HFFc6 (cell line): ENCODE results near the gene RPH3AL. TPM values are rescaled to one million over a fixed set of nuclear protein-coding genes. Genes with fewer than 3 reads are reported as not detected.
A peak's percentile ranks its signal among the peaks of the same experiment; 100 is the strongest.

Experiments used
- DNase-seq: peaks from one replicate; pipeline ENCODE4 v3.0.0-alpha.2; 2018
- H3K27ac Mint-ChIP-seq: 2 replicates; pipeline ENCODE4 v1.8.0; 2020; ENCODE audit warnings: mild to moderate bottlenecking, mixed read lengths
- H3K27me3 Mint-ChIP-seq: 2 replicates; pipeline ENCODE4 v1.8.0; 2021; ENCODE audit warnings: mild to moderate bottlenecking, moderate library complexity, mixed read lengths; ENCODE audit not compliant: insufficient read depth
- H3K36me3 Mint-ChIP-seq: 2 replicates; pipeline ENCODE4 v1.8.0; 2021; ENCODE audit warnings: low read depth, mixed read lengths
- H3K4me1 Mint-ChIP-seq: 2 replicates; pipeline ENCODE4 v1.8.0; 2020; ENCODE audit warnings: low read depth, mixed read lengths
- H3K4me3 Mint-ChIP-seq: 2 replicates; pipeline ENCODE4 v1.8.0; 2020; ENCODE audit warnings: mild to moderate bottlenecking, moderate library complexity, mixed read lengths
- H3K9me3 Mint-ChIP-seq: 2 replicates; pipeline ENCODE4 v1.8.0; 2020; ENCODE audit warnings: mild to moderate bottlenecking, mixed read lengths
- CTCF ChIP-seq: fragments of 200-600 bp; sonication (generic); IDR thresholded peaks from 2 replicates; pipeline ENCODE4 v1.5.0; 2021; ENCODE audit warnings: antibody characterized with exemption, mild to moderate bottlenecking
- total RNA-seq, 6 experiments: library from RNA; stranded (reverse); fragmentation: NEBNext Ultra II Directional; extraction: Animal tissue kit (Norgen Biotek cat#: 25700); gene quantifications; 2 replicates in 1 of 6; 3 replicates in 5 of 6; pipeline ENCODE4 v1.2.3, GENCODE V29; 2021

The RPH3AL gene
- total RNA-seq, 6 experiments from 2014 or later: 1.4 to 2.4 (median 2.0) TPM

GRCh38 chr17:351875-352420 lies 659 bp downstream of the RPH3AL start:
- peaks cover 8% of the 10 kb centered on the region for H3K27me3 Mint-ChIP-seq
- TF ChIP-seq CTCF: no peak
- H3K36me3 Mint-ChIP-seq: peaks cover 8% of the 10 kb centered on the region
- no peak overlapping the region for H3K4me3 Mint-ChIP-seq
- DNase-seq: no peak
- H3K4me1 Mint-ChIP-seq: peaks cover 30% of the 10 kb centered on the region
- H3K9me3 Mint-ChIP-seq: peaks cover 15% of the 10 kb centered on the region
- no peak overlapping the region; the same call in 1 of the 2 replicates for H3K27ac Mint-ChIP-seq

- peaks cover 9% of the 10 kb centered on the region for H3K9me3 Mint-ChIP-seq
- peaks cover 30% of the 10 kb centered on the region for H3K4me1 Mint-ChIP-seq
- peaks cover 8% of the 10 kb centered on the region for H3K27me3 Mint-ChIP-seq
- H3K27ac Mint-ChIP-seq: no peak overlapping the region
- H3K36me3 Mint-ChIP-seq: peaks cover 2% of the 10 kb centered on the region
- DNase-seq: no peak
- no peak for TF ChIP-seq CTCF
- no peak overlapping the region for H3K4me3 Mint-ChIP-seq
Measured at GRCh38 chr17:351449-351738, 1.2 kb downstream of the RPH3AL start.

DNA sequence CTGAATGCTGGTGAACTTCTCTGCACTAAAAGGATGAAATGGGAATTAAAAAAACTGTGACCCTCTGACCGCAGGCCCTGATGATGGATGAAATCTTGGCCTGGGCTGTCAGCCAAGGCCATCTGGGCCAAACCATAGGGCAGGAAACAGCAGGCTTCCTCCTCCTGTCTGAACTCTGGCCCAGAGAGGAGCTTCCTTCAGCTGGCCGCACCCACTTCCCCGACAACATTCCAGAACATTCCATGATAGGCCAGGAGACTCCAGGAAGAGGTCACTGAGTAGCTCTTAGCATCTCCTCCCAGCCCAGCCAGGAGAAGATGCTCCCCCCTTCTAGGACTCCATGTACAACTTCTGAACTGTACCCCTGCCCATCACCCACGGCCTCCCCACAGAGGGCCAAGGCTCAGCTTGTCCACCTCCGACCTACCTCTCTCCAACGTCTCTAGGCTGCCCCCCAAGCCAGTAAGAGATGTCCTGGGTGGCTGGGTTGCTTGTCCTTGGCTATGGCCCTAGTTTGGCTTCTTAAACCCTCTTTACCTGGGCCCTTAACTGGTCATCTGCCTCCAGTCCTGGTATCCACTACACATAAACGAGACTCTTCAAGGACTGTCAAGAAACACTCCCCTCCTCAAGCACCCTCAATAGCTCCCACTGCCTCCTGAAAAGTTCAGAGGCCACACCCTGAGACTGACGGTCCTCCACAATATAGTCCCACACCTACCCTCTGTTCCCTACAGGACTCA lies 1.7 kb downstream of the RPH3AL start:
- peaks cover 30% of the 10 kb centered on the region for H3K4me1 Mint-ChIP-seq
- H3K4me3 Mint-ChIP-seq: no peak overlapping the region
- H3K27ac Mint-ChIP-seq: no peak overlapping the region
- TF ChIP-seq CTCF: no peak
- no peaks in the 10 kb centered on the region for H3K36me3 Mint-ChIP-seq
- peaks cover 8% of the 10 kb centered on the region for H3K27me3 Mint-ChIP-seq
- peaks cover 7% of the 10 kb centered on the region; the same call in 1 of the 2 replicates for H3K9me3 Mint-ChIP-seq
- peak; percentile 20 for DNase-seq

- H3K27me3 Mint-ChIP-seq: peaks cover 8% of the 10 kb centered on the region
- DNase-seq: no peak
- TF ChIP-seq CTCF: no peak
- no peaks in the 10 kb centered on the region; the same call in 1 of the 2 replicates for H3K9me3 Mint-ChIP-seq
- H3K4me1 Mint-ChIP-seq: peaks cover 30% of the 10 kb centered on the region
- no peaks in the 10 kb centered on the region for H3K36me3 Mint-ChIP-seq
- H3K27ac Mint-ChIP-seq: no peak overlapping the region
- no peak overlapping the region for H3K4me3 Mint-ChIP-seq
Measured at GRCh38 chr17:349666-350065, 2.9 kb downstream of the RPH3AL start.

- H3K4me3 Mint-ChIP-seq: no peak overlapping the region
- no peak for TF ChIP-seq CTCF
- no peak for DNase-seq
Measured at GRCh38 chr17:348692-349425, 3.7 kb downstream of the RPH3AL start.

More at GRCh38 chr17:348692-349425, 3.7 kb downstream of the RPH3AL start:
- Mint-ChIP-seq H3K36me3 (no peaks in the 10 kb centered on the region), H3K27ac (no peak overlapping the region), H3K9me3 (no peaks in the 10 kb centered on the region), H3K4me1 (peaks cover 30% of the 10 kb centered on the region), H3K27me3 (peaks cover 8% of the 10 kb centered on the region)
